CD14-positive monocyte (primary cell): ENCODE results near the gene SEC24C. TPM values are rescaled to one million over a fixed set of nuclear protein-coding genes. Genes with fewer than 3 reads are reported as not detected.
"Not testable (repeated sequence)": the region's sequence is repeated elsewhere in the genome, so short reads cannot be mapped to it uniquely, and the experiment has no call there.

Source experiments
- DNase-seq, 3 donors: peaks; one replicate each; pipeline ENCODE4 v3.0.0-alpha.2; 2011 to 2022
- H2AFZ ChIP-seq: 2 replicates; pipeline ENCODE4 v1.6.0; 2012; ENCODE audit warnings: mild to moderate bottlenecking, low read depth, low read length, inconsistent platforms; ENCODE audit not compliant: insufficient read depth, poor library complexity, severe bottlenecking
- H3K27ac ChIP-seq, 2 donors: 1 replicate in 1 of 2; 2 replicates in 1 of 2; pipeline ENCODE4 v1.5.1; 2012 to 2013; ENCODE audit warnings: low read length in 2 of 2, control low read depth in 1 of 2, inconsistent platforms in 1 of 2, low read depth in 1 of 2, mild to moderate bottlenecking in 1 of 2
- H3K27me3 ChIP-seq, 2 donors: one replicate each; pipeline versions ENCODE4 v1.6.0 to v1.6.1; 2011 to 2013; ENCODE audit warnings: low read length in 2 of 2; ENCODE audit not compliant: control insufficient read depth in 2 of 2, insufficient read depth in 2 of 2
- H3K36me3 ChIP-seq, 2 donors: replicated peaks in 1 of 2; 1 replicate in 1 of 2; 2 replicates in 1 of 2; pipeline versions ENCODE4 v1.5.1 to v1.6.1; 2012 to 2013; ENCODE audit warnings: low read length in 2 of 2, control low read depth in 1 of 2, inconsistent platforms in 1 of 2, mild to moderate bottlenecking in 1 of 2; ENCODE audit not compliant: insufficient read depth in 2 of 2, control insufficient read depth in 1 of 2
- H3K4me1 ChIP-seq, 2 donors: 1 replicate in 1 of 2; 2 replicates in 1 of 2; pipeline versions ENCODE4 v1.5.1 to v1.6.1; 2012 to 2013; ENCODE audit warnings: low read length in 2 of 2, control low read depth in 1 of 2, inconsistent platforms in 1 of 2, mild to moderate bottlenecking in 1 of 2, moderate library complexity in 1 of 2; ENCODE audit not compliant: insufficient read depth in 2 of 2, control insufficient read depth in 1 of 2
- H3K4me2 ChIP-seq: replicated peaks from 2 replicates; pipeline ENCODE3; 2012; ENCODE audit warnings: low read length, moderate library complexity, mild to moderate bottlenecking; ENCODE audit not compliant: poor library complexity, severe bottlenecking; ENCODE audit errors: extremely low read depth
- H3K4me3 ChIP-seq, 3 experiments: fragments of 200-600 bp in 1 of 3; sonication (generic) in 1 of 3; replicated peaks in 1 of 3; 1 replicate in 2 of 3; 2 replicates in 1 of 3; pipeline ENCODE4 v1.5.1; 2011 to 2013; ENCODE audit warnings: low read length in 3 of 3, mild to moderate bottlenecking in 3 of 3, control low read depth in 2 of 3, low read depth in 2 of 3, inconsistent platforms in 1 of 3, moderate library complexity in 1 of 3
- H3K79me2 ChIP-seq: 2 replicates; pipeline ENCODE4 v1.6.0; 2012; ENCODE audit warnings: mild to moderate bottlenecking, control low read depth, inconsistent platforms, low read length, moderate library complexity; ENCODE audit not compliant: insufficient read depth
- H3K9ac ChIP-seq: 2 replicates; pipeline ENCODE4 v1.6.0; 2017; ENCODE audit warnings: low read length, mild to moderate bottlenecking; ENCODE audit not compliant: insufficient read depth, poor library complexity, severe bottlenecking
- H3K9me3 ChIP-seq, 2 donors: replicated peaks in 1 of 2; 1 replicate in 1 of 2; 2 replicates in 1 of 2; pipeline versions ENCODE4 v1.5.1 to v1.6.1; 2012 to 2013; ENCODE audit warnings: low read length in 2 of 2, control low read depth in 1 of 2; ENCODE audit not compliant: control insufficient read depth in 1 of 2, insufficient read depth in 1 of 2
- H4K20me1 ChIP-seq: 2 replicates; pipeline ENCODE4 v1.6.0; 2012; ENCODE audit warnings: mild to moderate bottlenecking, low read length, control low read depth, moderate library complexity; ENCODE audit not compliant: insufficient read depth
- H3K27ac Mint-ChIP-seq, 7 donors: one replicate each; pipeline ENCODE4 v1.8.0; 2020; ENCODE audit warnings: mild to moderate bottlenecking in 7 of 7, mixed read lengths in 7 of 7, moderate library complexity in 6 of 7, inconsistent platforms in 2 of 7
- H3K27me3 Mint-ChIP-seq, 3 donors: one replicate each; pipeline ENCODE4 v1.8.0; 2021 to 2022; ENCODE audit warnings: low read depth in 3 of 3, mild to moderate bottlenecking in 3 of 3, mixed read lengths in 3 of 3, moderate library complexity in 3 of 3, inconsistent platforms in 1 of 3
- H3K36me3 Mint-ChIP-seq, 2 donors: one replicate each; pipeline ENCODE4 v1.8.0; 2020; ENCODE audit warnings: mixed read lengths in 2 of 2, inconsistent platforms in 1 of 2, mild to moderate bottlenecking in 1 of 2
- H3K4me1 Mint-ChIP-seq: one replicate; pipeline ENCODE4 v1.8.0; 2020; ENCODE audit warnings: mild to moderate bottlenecking, mixed read lengths
- H3K4me3 Mint-ChIP-seq, 2 donors: one replicate each; pipeline ENCODE4 v1.8.0; 2020; ENCODE audit warnings: mild to moderate bottlenecking in 2 of 2, mixed read lengths in 2 of 2, moderate library complexity in 1 of 2
- H3K9me3 Mint-ChIP-seq, 7 donors: one replicate each; pipeline ENCODE4 v1.8.0; 2020 to 2022; ENCODE audit warnings: mixed read lengths in 7 of 7, mild to moderate bottlenecking in 6 of 7, moderate library complexity in 6 of 7, inconsistent platforms in 2 of 7
- WGBS: methylation state at CpG from one replicate; pipeline ENCODE4 v1.1.5; 2013; ENCODE audit warnings: missing lambda C conversion rate; ENCODE audit not compliant: insufficient coverage; 5-methylcytosine and 5-hydroxymethylcytosine counted together
- intact Hi-C, 2 donors: fragments of 100-400 bp; cut with micrococcal nuclease; formaldehyde crosslinking; loops; one replicate each; pipeline versions ENCODE4 v1.15.0 to v1.15.1; 2023
- polyA plus RNA-seq, 3 donors: library from polyadenylated mRNA; depleted of rRNA in 1 of 3; unstranded in 2 of 3; stranded (reverse) in 1 of 3; fragments of 300-500 nt in 2 of 3; fragments of >200 nt in 1 of 3; fragmentation: Illumina TruSeq in 2 of 3; gene quantifications; 1 replicate in 2 of 3; 2 replicates in 1 of 3; pipeline ENCODE4 v1.2.3, GENCODE V29; 2012 to 2021

Gene SEC24C
- polyA plus RNA-seq, 3 donors: 25.7 to 65.8 (median 44.8) TPM

DNA sequence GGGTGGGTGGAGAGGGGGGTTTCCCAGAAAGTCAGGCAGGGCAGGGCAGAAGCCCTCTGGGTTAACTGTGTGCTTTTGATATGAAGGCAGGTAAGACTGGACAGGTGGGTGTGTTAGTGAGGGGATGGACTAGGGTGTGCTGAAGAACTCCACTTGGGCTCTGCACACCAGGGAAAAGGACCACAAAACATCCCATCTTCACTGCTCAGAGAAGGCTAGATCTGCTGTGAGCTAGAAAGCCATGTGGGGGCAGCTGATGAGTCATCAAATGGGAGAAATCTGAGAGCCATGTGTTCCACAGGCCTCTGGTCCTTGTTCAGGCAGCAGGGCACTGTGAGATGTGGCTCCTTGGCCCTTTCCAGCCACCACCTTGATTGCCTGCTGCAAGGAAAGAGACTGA, 36.5 kb upstream of the SEC24C start:
- H3K27ac ChIP-seq, H3K79me2 ChIP-seq, intact Hi-C loops, H4K20me1 ChIP-seq, H3K4me2 ChIP-seq, H2AFZ ChIP-seq, H3K9me3 Mint-ChIP-seq, DNase-seq, H3K27me3 ChIP-seq, H3K9me3 ChIP-seq, H3K4me1 ChIP-seq, H3K9ac ChIP-seq, H3K4me3 ChIP-seq, H3K4me3 Mint-ChIP-seq, H3K27ac Mint-ChIP-seq, H3K27me3 Mint-ChIP-seq: not testable (repeated sequence)
- H3K36me3 ChIP-seq: peaks cover 5 to 15% of the 10 kb centered on the region in 2 donors
- peaks cover 43 to 50% of the 10 kb centered on the region in 2 donors for H3K36me3 Mint-ChIP-seq
- H3K4me1 Mint-ChIP-seq: peaks cover 10% of the 10 kb centered on the region

DNA sequence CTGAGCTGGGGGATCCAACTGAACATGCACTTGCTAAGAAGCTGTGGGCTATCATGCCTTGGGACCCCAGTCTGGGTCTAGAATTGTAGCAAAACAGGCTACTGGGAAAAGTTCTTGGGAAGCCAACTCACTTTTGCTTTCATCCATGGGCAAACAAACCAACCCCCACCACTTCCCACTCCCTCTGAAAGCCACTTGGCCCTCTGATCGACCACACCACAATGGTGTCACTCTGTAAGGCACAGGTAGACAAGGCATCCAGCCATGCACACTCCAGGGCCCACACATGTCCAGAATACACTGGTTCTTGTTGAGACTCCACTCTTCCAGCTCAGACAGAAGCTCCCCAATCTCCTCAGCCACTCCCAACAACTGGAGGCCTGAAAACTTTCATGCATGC, 36.0 kb upstream of the SEC24C start:
- H2AFZ ChIP-seq, H4K20me1 ChIP-seq, H3K4me3 ChIP-seq, H3K79me2 ChIP-seq, H3K9ac ChIP-seq, H3K27me3 Mint-ChIP-seq, H3K4me1 ChIP-seq, intact Hi-C loops, H3K9me3 ChIP-seq, H3K27ac ChIP-seq, H3K4me1 Mint-ChIP-seq, H3K27me3 ChIP-seq, H3K9me3 Mint-ChIP-seq, H3K4me2 ChIP-seq, H3K4me3 Mint-ChIP-seq, DNase-seq: not testable (repeated sequence)
- Mint-ChIP-seq H3K27ac (peak overlapping the region in 2 of 7 donors; percentile 21 to 47), H3K36me3 (peaks cover 48 to 55% of the 10 kb centered on the region in 2 donors)
- H3K36me3 ChIP-seq: peaks cover 5 to 18% of the 10 kb centered on the region in 2 donors
- 100% methylated on average over 1 of the region's 1 CpG for WGBS

DNA sequence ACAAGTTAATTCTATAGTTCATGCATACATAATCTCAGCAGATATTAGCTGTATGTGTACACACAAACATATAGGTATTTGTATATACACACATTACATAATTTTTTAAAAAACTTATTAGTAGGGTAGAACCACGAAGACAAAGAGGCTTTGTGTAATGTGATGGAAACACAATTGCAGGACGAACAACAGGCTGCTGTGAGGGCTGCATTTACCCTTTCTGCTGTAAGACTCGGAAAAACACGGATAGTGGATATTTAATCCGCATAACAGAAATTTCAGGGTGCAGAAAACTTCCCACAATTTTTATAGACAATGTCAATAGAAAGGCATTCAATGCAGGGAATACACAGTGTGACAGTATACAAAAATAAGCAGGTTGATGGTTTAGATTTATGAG, 32.5 kb upstream of the SEC24C start:
- WGBS: no CpG with 5 or more reads among the region's 5 CpGs
- H3K27me3 Mint-ChIP-seq, H3K9me3 Mint-ChIP-seq, DNase-seq, H3K4me3 ChIP-seq, H2AFZ ChIP-seq, H3K27ac ChIP-seq, H3K79me2 ChIP-seq, H3K27ac Mint-ChIP-seq, H3K4me1 ChIP-seq, intact Hi-C loops, H3K9ac ChIP-seq, H3K4me3 Mint-ChIP-seq, H3K9me3 ChIP-seq, H3K4me1 Mint-ChIP-seq, H4K20me1 ChIP-seq, H3K4me2 ChIP-seq, H3K27me3 ChIP-seq: not testable (repeated sequence)
- peaks cover 15 to 33% of the 10 kb centered on the region in 2 donors for H3K36me3 ChIP-seq
- peaks cover 42 to 52% of the 10 kb centered on the region in 2 donors for H3K36me3 Mint-ChIP-seq

DNA sequence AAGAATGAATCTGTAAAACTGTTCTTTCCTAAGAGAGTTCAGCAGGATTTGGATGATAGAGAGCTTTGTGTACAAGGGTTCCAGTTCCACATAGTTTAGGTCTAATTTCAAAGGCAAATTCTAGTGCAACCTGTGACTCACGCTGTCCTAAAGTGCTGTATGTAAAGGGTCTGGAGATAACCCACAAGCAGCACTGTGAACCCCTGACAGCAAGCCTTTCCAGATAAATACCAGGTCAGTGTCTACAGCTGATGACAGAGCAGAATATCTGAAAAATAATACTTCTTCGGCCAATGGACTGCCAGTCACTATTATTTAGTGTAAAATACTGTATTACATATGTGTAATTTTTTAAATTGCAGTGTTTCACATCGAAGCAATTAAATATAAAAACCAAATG, 30.3 kb upstream of the SEC24C start:
- H2AFZ ChIP-seq, H3K4me3 Mint-ChIP-seq, intact Hi-C loops, H3K9me3 ChIP-seq, H3K27ac Mint-ChIP-seq, H3K79me2 ChIP-seq, H3K4me3 ChIP-seq, H3K9me3 Mint-ChIP-seq, H4K20me1 ChIP-seq, DNase-seq, H3K27ac ChIP-seq, H3K9ac ChIP-seq, H3K4me2 ChIP-seq, H3K27me3 Mint-ChIP-seq, H3K27me3 ChIP-seq: not testable (repeated sequence)
- no CpG with 5 or more reads among the region's 3 CpGs for WGBS
- peaks cover 11% of the 10 kb centered on the region for H3K4me1 Mint-ChIP-seq
- peaks cover 13 to 19% of the 10 kb centered on the region in 2 donors for H3K4me1 ChIP-seq
- peaks cover 17 to 44% of the 10 kb centered on the region in 2 donors for H3K36me3 ChIP-seq
- H3K36me3 Mint-ChIP-seq: peaks cover 41 to 47% of the 10 kb centered on the region in 2 donors
